ENCODE data around the gene C11orf24. TPM values are rescaled to one million over a fixed set of nuclear protein-coding genes. Genes with fewer than 3 reads are reported as not detected.
A peak's percentile ranks its signal among the peaks of the same experiment; 100 is the strongest.

The C11orf24 gene
- total RNA-seq, 6 experiments from 2014 or later: 39.4 to 70.9 (median 62.4) TPM

DNA sequence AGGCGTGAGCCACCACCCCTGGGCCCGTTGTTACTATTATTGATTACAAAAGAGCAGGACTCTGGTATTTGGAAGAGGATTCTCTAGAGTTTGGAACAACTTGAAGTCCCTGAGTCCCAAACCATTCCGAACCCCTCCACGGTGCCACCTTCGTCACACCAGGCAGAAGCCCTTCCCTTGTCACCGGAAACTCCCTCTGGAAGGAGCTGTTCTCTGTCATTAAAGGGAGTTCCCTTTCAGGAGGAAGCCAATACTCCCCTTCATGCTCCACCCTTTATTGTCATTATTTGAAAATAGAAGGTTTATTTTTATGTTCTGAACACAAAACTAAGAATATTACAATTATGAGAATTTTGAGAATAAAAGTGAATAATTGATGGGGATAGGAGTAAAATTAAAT lies 5.1 kb upstream of the C11orf24 start:
- no peaks in the 10 kb centered on the region for H3K36me3 ChIP-seq
- no peak for DNase-seq
- no peaks in the 10 kb centered on the region for H3K27me3 ChIP-seq
- no peak for TF ChIP-seq CTCF (IDR thresholded peaks at IDR 0.05)
- no peak for TF ChIP-seq POLR2A (IDR thresholded peaks at IDR 0.05)
- no peak for ATAC-seq
- peak overlapping the region in 2 of 3 donors; percentile 32 to 75 for H3K27ac ChIP-seq
- 66% methylated on average over 6 of the region's 6 CpGs for WGBS (ENCODE audit: insufficient coverage, low coverage, low lambda C conversion rate, missing lambda C conversion rate)
- no peaks in the 10 kb centered on the region for H3K9me3 ChIP-seq
- intact Hi-C loops (cut with DNase I): no loop called here
- peaks cover 0 to 29% (median 11%) of the 10 kb centered on the region in 4 donors for H3K4me1 ChIP-seq
- H3K4me3 ChIP-seq: no peak overlapping the region

GRCh38 chr11:68275721-68276507 lies 4.1 kb upstream of the C11orf24 start:
- Histone ChIP-seq H3K4me3 (no peak overlapping the region), H3K9me3 (no peaks in the 10 kb centered on the region), H3K36me3 (no peaks in the 10 kb centered on the region), H3K27me3 (no peaks in the 10 kb centered on the region), H3K4me1 (peaks cover 0 to 29% (median 11%) of the 10 kb centered on the region in 4 donors), H3K27ac (peak overlapping the region; percentile 32 to 75 (median 63))
- intact Hi-C loops (cut with DNase I): no loop called here
- ATAC-seq (peak; percentile 15 to 58 (median 31)), DNase-seq (peak; percentile 70 to 77 (median 71))
- TF ChIP-seq CTCF (IDR thresholded peaks at IDR 0.05) (no peak), POLR2A (IDR thresholded peaks at IDR 0.05) (no peak)
- 33% methylated on average over 11 of the region's 14 CpGs for WGBS (ENCODE audit: insufficient coverage, low coverage, low lambda C conversion rate, missing lambda C conversion rate)

GRCh38 chr11:68274306-68274705 lies 2.5 kb upstream of the C11orf24 start:
- no peaks in the 10 kb centered on the region for H3K36me3 ChIP-seq
- no peak for DNase-seq
- no peak for ATAC-seq
- no peaks in the 10 kb centered on the region for H3K9me3 ChIP-seq
- peaks cover 0 to 41% (median 16%) of the 10 kb centered on the region in 4 donors for H3K4me1 ChIP-seq
- whole genome bisulfite sequencing (ENCODE audit: insufficient coverage, low coverage, low lambda C conversion rate, missing lambda C conversion rate): 57% methylated on average over 1 of the region's 1 CpG
- H3K27me3 ChIP-seq: no peaks in the 10 kb centered on the region
- H3K4me3 ChIP-seq: no peak overlapping the region
- TF ChIP-seq CTCF (IDR thresholded peaks at IDR 0.05): no peak
- no peak for TF ChIP-seq POLR2A (IDR thresholded peaks at IDR 0.05)
- intact Hi-C loops (cut with DNase I): no loop called here
- H3K27ac ChIP-seq: peak overlapping the region; percentile 24 to 75 (median 63)

DNA sequence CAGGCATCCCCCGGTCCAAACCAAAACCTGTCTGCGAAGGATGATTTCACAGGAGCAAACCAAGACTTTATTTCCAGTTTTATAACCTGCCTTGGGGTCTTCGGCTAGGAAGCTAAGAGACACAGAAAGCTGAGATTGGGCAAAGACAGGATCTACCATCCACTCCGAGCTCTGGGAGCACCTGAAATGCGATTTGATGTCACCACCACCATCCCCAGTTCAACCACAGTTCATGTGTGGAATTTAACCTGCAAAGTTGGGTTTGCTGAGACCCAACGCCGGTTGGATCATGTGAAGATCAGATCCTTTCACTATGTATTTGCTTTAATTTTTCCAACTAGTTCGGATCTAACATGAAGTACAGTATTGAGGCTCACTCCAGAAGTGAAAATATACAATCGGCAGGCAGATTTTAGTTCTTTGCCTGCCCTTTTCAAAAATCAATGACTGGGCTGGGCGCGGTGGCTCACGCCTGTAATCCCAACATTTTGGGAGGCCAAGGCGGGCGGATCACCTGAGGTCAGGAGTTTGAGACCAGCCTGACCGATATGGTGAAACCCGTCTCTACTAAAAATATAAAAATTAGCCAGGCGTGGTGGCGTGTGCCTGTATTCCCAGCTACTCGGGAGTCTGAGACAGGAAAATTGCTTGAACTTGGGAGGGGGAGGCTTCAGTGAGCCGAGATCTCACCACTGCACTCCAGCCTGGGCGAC lies 1.4 kb upstream of the C11orf24 start:
- intact Hi-C loops (cut with DNase I): no loop called here
- peak overlapping the region; percentile 4 to 80 (median 77) for H3K4me3 ChIP-seq
- ATAC-seq (no peak), DNase-seq (no peak)
- TF ChIP-seq CTCF (IDR thresholded peaks at IDR 0.05) (no peak), POLR2A (IDR thresholded peaks at IDR 0.05) (no peak)
- H3K27me3 ChIP-seq: no peaks in the 10 kb centered on the region
- peaks cover 0 to 47% (median 17%) of the 10 kb centered on the region in 4 donors for H3K4me1 ChIP-seq
- H3K27ac ChIP-seq: peak overlapping the region; percentile 90 to 93 (median 93)
- no peaks in the 10 kb centered on the region for H3K9me3 ChIP-seq
- H3K36me3 ChIP-seq: peaks cover 0 to under 1% (median 0%) of the 10 kb centered on the region in 4 donors
- 40% methylated on average over 19 of the region's 21 CpGs for WGBS (ENCODE audit: insufficient coverage, low coverage, low lambda C conversion rate, missing lambda C conversion rate)

Data from right lobe of liver (tissue), 6 donors.